ENCODE data around the gene ELOVL6.

GRCh38 chr4:110107866-110108265 is 90.5 kb downstream of the ELOVL6 start:
- TF ChIP-seq, protein P1, sequence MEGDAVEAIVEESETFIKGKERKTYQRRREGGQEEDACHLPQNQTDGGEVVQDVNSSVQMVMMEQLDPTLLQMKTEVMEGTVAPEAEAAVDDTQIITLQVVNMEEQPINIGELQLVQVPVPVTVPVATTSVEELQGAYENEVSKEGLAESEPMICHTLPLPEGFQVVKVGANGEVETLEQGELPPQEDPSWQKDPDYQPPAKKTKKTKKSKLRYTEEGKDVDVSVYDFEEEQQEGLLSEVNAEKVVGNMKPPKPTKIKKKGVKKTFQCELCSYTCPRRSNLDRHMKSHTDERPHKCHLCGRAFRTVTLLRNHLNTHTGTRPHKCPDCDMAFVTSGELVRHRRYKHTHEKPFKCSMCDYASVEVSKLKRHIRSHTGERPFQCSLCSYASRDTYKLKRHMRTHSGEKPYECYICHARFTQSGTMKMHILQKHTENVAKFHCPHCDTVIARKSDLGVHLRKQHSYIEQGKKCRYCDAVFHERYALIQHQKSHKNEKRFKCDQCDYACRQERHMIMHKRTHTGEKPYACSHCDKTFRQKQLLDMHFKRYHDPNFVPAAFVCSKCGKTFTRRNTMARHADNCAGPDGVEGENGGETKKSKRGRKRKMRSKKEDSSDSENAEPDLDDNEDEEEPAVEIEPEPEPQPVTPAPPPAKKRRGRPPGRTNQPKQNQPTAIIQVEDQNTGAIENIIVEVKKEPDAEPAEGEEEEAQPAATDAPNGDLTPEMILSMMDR (IDR thresholded peaks at IDR 0.05; ENCODE audit: poor library complexity), result no peak
- no peak for TF ChIP-seq EZH2 (IDR thresholded peaks at IDR 0.05; ENCODE audit: borderline replicate concordance)
- no peak for TF ChIP-seq EZH2phosphoT487 (IDR thresholded peaks at IDR 0.05; ENCODE audit: low read depth, severe bottlenecking, unreplicated experiment)

Data from hepatocyte (in vitro differentiated cells).